ENCODE results near the gene ANKRD1. TPM values are rescaled to one million over a fixed set of nuclear protein-coding genes. Genes with fewer than 3 reads are reported as not detected.
"Not testable (repeated sequence)": the region's sequence is repeated elsewhere in the genome, so short reads cannot be mapped to it uniquely, and the experiment has no call there.

The ANKRD1 gene
- total RNA-seq, 1 experiment from 2014 or later, result 0.26 TPM

- Histone ChIP-seq H3K4me1 (ENCODE audit: control insufficient read depth, insufficient read depth, low read length) (no peaks in the 10 kb centered on the region), H3K27me3 (ENCODE audit: control insufficient read depth, insufficient read depth, low read length) (no peaks in the 10 kb centered on the region), H3K27ac (ENCODE audit: low read length) (no peak overlapping the region), H3K4me3 (ENCODE audit: low read depth in 2 of 2, low read length in 2 of 2) (no peak overlapping the region), H3K36me3 (ENCODE audit: control insufficient read depth, insufficient read depth, low read length) (no peaks in the 10 kb centered on the region), H3K9me3 (ENCODE audit: control insufficient read depth, insufficient read depth, low read depth, low read length) (no peaks in the 10 kb centered on the region)
- in situ Hi-C loops (cut with HindIII; ENCODE audit: low pct_unique_long_range_greater_than_20kb, low sequenced_read_pairs) (no loop called here), intact Hi-C loops (cut with micrococcal nuclease; ENCODE audit: unreplicated experiment) (no loop called here)
- ChIA-PET CTCF (no interaction called here), POLR2A (no interaction called here)
- DNase-seq (ENCODE audit: low read depth, low spot score), result no peak
- no peak for ATAC-seq
- TF ChIP-seq TCF7L2 (IDR thresholded peaks at IDR 0.05; ENCODE audit: low read depth, low read length) (no peak), POLR2AphosphoS5 (IDR thresholded peaks at IDR 0.05; ENCODE audit: low read depth, low read length) (no peak), SIN3A (IDR thresholded peaks at IDR 0.05; ENCODE audit: borderline replicate concordance, insufficient read depth, low read depth, low read length) (no peak)
- TF ChIP-seq, protein P1, sequence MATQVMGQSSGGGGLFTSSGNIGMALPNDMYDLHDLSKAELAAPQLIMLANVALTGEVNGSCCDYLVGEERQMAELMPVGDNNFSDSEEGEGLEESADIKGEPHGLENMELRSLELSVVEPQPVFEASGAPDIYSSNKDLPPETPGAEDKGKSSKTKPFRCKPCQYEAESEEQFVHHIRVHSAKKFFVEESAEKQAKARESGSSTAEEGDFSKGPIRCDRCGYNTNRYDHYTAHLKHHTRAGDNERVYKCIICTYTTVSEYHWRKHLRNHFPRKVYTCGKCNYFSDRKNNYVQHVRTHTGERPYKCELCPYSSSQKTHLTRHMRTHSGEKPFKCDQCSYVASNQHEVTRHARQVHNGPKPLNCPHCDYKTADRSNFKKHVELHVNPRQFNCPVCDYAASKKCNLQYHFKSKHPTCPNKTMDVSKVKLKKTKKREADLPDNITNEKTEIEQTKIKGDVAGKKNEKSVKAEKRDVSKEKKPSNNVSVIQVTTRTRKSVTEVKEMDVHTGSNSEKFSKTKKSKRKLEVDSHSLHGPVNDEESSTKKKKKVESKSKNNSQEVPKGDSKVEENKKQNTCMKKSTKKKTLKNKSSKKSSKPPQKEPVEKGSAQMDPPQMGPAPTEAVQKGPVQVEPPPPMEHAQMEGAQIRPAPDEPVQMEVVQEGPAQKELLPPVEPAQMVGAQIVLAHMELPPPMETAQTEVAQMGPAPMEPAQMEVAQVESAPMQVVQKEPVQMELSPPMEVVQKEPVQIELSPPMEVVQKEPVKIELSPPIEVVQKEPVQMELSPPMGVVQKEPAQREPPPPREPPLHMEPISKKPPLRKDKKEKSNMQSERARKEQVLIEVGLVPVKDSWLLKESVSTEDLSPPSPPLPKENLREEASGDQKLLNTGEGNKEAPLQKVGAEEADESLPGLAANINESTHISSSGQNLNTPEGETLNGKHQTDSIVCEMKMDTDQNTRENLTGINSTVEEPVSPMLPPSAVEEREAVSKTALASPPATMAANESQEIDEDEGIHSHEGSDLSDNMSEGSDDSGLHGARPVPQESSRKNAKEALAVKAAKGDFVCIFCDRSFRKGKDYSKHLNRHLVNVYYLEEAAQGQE (IDR thresholded peaks at IDR 0.05; ENCODE audit: insufficient read depth in 1 of 2, low read depth in 2 of 2, low read length in 1 of 2), result no peak
- TF ChIP-seq, protein P2, sequence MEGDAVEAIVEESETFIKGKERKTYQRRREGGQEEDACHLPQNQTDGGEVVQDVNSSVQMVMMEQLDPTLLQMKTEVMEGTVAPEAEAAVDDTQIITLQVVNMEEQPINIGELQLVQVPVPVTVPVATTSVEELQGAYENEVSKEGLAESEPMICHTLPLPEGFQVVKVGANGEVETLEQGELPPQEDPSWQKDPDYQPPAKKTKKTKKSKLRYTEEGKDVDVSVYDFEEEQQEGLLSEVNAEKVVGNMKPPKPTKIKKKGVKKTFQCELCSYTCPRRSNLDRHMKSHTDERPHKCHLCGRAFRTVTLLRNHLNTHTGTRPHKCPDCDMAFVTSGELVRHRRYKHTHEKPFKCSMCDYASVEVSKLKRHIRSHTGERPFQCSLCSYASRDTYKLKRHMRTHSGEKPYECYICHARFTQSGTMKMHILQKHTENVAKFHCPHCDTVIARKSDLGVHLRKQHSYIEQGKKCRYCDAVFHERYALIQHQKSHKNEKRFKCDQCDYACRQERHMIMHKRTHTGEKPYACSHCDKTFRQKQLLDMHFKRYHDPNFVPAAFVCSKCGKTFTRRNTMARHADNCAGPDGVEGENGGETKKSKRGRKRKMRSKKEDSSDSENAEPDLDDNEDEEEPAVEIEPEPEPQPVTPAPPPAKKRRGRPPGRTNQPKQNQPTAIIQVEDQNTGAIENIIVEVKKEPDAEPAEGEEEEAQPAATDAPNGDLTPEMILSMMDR (IDR thresholded peaks at IDR 0.05), result no peak
- no TSS peak for BruUV-seq (replicated peaks)
These were observed 14.3 kb downstream of the ANKRD1 start for GRCh38 chr10:90906596-90906995.

GRCh38 chr10:90905925-90906324 is 15.0 kb downstream of the ANKRD1 start:
- intact Hi-C loops (cut with micrococcal nuclease; ENCODE audit: unreplicated experiment), result no loop called here
- no peaks in the 10 kb centered on the region for H3K9me3 ChIP-seq (ENCODE audit: control insufficient read depth, insufficient read depth, low read depth, low read length)
- DNase-seq (ENCODE audit: low read depth, low spot score) (no peak), ATAC-seq (no peak)
- no peaks in the 10 kb centered on the region for H3K4me1 ChIP-seq (ENCODE audit: control insufficient read depth, insufficient read depth, low read length)
- H3K27me3 ChIP-seq (ENCODE audit: control insufficient read depth, insufficient read depth, low read length), result no peaks in the 10 kb centered on the region
- no peak overlapping the region for H3K27ac ChIP-seq (ENCODE audit: low read length)
- in situ Hi-C loops (cut with HindIII; ENCODE audit: low pct_unique_long_range_greater_than_20kb, low sequenced_read_pairs), result no loop called here
- CTCF ChIA-PET, result interaction anchor here (0.7 kb wide), 1 partner anchor 410 kb away, joined by 3 read pairs; no protein-coding TSS in a partner anchor
- POLR2A ChIA-PET, result no interaction called here
- TF ChIP-seq, protein P2 (IDR thresholded peaks at IDR 0.05), result no peak
- TF ChIP-seq POLR2AphosphoS5 (IDR thresholded peaks at IDR 0.05; ENCODE audit: low read depth, low read length) (no peak), TCF7L2 (IDR thresholded peaks at IDR 0.05; ENCODE audit: low read depth, low read length) (no peak), SIN3A (IDR thresholded peaks at IDR 0.05; ENCODE audit: borderline replicate concordance, insufficient read depth, low read depth, low read length) (no peak)
- TF ChIP-seq, protein P1 (IDR thresholded peaks at IDR 0.05; ENCODE audit: insufficient read depth in 1 of 2, low read depth in 2 of 2, low read length in 1 of 2), result no peak
- no peaks in the 10 kb centered on the region for H3K36me3 ChIP-seq (ENCODE audit: control insufficient read depth, insufficient read depth, low read length)
- H3K4me3 ChIP-seq (ENCODE audit: low read depth in 2 of 2, low read length in 2 of 2), result no peak overlapping the region
- no TSS peak for BruUV-seq (replicated peaks)

GRCh38 chr10:90896916-90897315 is 24.0 kb downstream of the ANKRD1 start:
- H3K27me3 ChIP-seq (ENCODE audit: control insufficient read depth, insufficient read depth, low read length); H3K27ac ChIP-seq (ENCODE audit: low read length); CTCF ChIA-PET; H3K4me1 ChIP-seq (ENCODE audit: control insufficient read depth, insufficient read depth, low read length); H3K9me3 ChIP-seq (ENCODE audit: control insufficient read depth, insufficient read depth, low read depth, low read length); in situ Hi-C loops (cut with HindIII; ENCODE audit: low pct_unique_long_range_greater_than_20kb, low sequenced_read_pairs); intact Hi-C loops (cut with micrococcal nuclease; ENCODE audit: unreplicated experiment); BruUV-seq (replicated peaks); DNase-seq (ENCODE audit: low read depth, low spot score); POLR2A ChIA-PET; ATAC-seq; H3K4me3 ChIP-seq (ENCODE audit: low read depth in 2 of 2, low read length in 2 of 2): not testable (repeated sequence)
- H3K36me3 ChIP-seq (ENCODE audit: control insufficient read depth, insufficient read depth, low read length), result peaks cover 25% of the 10 kb centered on the region

All from Panc1 (cell line).